ENCODE measurements around the gene REEP3.

REEP3 gene

DNA sequence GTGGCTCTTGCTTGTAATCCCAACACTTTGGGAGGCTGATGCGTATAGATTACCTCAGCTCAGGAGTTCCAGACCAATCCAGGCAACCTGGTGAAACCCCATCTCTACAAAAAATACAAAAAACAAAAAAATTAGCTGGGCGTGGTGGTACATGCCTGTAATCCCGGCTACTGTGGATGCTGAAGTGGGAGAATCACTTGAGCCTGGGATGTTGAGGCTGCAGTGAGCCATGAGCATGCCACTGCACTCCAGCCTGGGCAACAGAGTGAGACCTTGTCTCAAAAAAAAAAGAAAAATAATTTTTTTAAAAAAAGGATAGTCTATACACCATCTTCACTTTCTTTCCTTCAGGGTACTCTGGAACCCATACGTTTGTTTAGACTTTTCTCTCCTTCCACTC lies 6.2 kb downstream of the REEP3 start:
- ATAC-seq, result no peak
- TF ChIP-seq ESRRG (CRISPR knock-in tag; IDR thresholded peaks at IDR 0.05) (no peak), GLIS3 (CRISPR knock-in tag; IDR thresholded peaks at IDR 0.05) (no peak), PPARA (CRISPR knock-in tag; IDR thresholded peaks at IDR 0.05; ENCODE audit: borderline replicate concordance) (no peak), TSHZ2 (CRISPR knock-in tag; IDR thresholded peaks at IDR 0.05) (no peak), TCF4 (CRISPR knock-in tag; IDR thresholded peaks at IDR 0.05; ENCODE audit: borderline replicate concordance) (no peak), ZFP30 (CRISPR knock-in tag; IDR thresholded peaks at IDR 0.05) (no peak), ZNF70 (CRISPR knock-in tag; IDR thresholded peaks at IDR 0.05) (no peak), RARB (CRISPR knock-in tag; IDR thresholded peaks at IDR 0.05) (no peak), BACH2 (CRISPR knock-in tag; IDR thresholded peaks at IDR 0.05; ENCODE audit: borderline replicate concordance) (no peak), OSR1 (CRISPR knock-in tag; IDR thresholded peaks at IDR 0.05) (no peak), CSDC2 (CRISPR knock-in tag; IDR thresholded peaks at IDR 0.05) (no peak), PATZ1 (CRISPR knock-in tag; IDR thresholded peaks at IDR 0.05; ENCODE audit: borderline replicate concordance) (no peak)
- TF ChIP-seq, protein P1, sequence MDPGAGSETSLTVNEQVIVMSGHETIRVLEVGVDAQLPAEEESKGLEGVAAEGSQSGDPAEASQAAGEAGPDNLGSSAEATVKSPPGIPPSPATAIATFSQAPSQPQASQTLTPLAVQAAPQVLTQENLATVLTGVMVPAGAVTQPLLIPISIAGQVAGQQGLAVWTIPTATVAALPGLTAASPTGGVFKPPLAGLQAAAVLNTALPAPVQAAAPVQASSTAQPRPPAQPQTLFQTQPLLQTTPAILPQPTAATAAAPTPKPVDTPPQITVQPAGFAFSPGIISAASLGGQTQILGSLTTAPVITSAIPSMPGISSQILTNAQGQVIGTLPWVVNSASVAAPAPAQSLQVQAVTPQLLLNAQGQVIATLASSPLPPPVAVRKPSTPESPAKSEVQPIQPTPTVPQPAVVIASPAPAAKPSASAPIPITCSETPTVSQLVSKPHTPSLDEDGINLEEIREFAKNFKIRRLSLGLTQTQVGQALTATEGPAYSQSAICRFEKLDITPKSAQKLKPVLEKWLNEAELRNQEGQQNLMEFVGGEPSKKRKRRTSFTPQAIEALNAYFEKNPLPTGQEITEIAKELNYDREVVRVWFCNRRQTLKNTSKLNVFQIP (CRISPR knock-in tag; IDR thresholded peaks at IDR 0.05; ENCODE audit: borderline replicate concordance, low read depth), result no peak
- TF ChIP-seq, protein P2, sequence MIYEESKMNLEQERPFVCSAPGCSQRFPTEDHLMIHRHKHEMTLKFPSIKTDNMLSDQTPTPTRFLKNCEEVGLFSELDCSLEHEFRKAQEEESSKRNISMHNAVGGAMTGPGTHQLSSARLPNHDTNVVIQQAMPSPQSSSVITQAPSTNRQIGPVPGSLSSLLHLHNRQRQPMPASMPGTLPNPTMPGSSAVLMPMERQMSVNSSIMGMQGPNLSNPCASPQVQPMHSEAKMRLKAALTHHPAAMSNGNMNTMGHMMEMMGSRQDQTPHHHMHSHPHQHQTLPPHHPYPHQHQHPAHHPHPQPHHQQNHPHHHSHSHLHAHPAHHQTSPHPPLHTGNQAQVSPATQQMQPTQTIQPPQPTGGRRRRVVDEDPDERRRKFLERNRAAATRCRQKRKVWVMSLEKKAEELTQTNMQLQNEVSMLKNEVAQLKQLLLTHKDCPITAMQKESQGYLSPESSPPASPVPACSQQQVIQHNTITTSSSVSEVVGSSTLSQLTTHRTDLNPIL (CRISPR knock-in tag; IDR thresholded peaks at IDR 0.05; ENCODE audit: low read depth), result no peak
- TF ChIP-seq, protein P3, sequence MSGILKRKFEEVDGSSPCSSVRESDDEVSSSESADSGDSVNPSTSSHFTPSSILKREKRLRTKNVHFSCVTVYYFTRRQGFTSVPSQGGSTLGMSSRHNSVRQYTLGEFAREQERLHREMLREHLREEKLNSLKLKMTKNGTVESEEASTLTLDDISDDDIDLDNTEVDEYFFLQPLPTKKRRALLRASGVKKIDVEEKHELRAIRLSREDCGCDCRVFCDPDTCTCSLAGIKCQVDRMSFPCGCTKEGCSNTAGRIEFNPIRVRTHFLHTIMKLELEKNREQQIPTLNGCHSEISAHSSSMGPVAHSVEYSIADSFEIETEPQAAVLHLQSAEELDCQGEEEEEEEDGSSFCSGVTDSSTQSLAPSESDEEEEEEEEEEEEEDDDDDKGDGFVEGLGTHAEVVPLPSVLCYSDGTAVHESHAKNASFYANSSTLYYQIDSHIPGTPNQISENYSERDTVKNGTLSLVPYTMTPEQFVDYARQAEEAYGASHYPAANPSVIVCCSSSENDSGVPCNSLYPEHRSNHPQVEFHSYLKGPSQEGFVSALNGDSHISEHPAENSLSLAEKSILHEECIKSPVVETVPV (CRISPR knock-in tag; IDR thresholded peaks at IDR 0.05), result no peak

DNA sequence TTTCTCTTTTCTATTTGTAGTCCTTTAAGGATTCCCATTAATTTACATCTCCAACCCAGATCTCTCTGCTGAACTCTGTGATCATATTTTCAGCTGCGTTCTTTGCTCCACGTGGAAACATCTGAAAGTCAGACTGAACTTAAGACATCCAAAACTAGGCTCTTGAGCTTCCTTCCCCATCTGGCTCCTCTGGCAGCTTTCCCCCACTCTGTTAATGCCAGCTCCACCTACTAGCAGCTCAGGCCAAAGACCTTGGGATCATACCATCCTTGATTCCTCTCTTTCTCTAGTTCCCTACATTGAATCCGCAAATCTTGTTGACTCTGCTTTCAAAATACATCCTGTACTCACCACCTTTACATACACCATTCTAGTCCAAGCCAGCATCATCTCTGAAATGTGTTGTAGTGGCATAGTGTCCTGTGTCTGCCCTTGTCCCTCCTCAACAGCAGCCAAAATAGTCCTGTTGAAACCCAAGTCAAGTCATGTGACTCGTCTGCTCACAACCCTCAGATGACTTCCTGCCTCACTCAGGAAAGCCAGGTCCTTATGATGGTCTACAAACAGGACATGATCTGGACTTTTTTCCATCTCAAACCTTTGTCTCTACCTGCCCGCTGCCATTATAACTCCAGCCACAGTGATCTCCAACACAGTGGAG lies 7.0 kb downstream of the REEP3 start:
- no peak for ATAC-seq
- TF ChIP-seq RARB (CRISPR knock-in tag; IDR thresholded peaks at IDR 0.05), result no peak
- no peak for TF ChIP-seq ZFP30 (CRISPR knock-in tag; IDR thresholded peaks at IDR 0.05)

- TF ChIP-seq ZNF565 (CRISPR knock-in tag; conservative IDR thresholded peaks at IDR 0.05; ENCODE audit: low read depth) (no peak), TOX (CRISPR knock-in tag; IDR thresholded peaks at IDR 0.05; ENCODE audit: borderline replicate concordance) (no peak), BACH2 (CRISPR knock-in tag; IDR thresholded peaks at IDR 0.05; ENCODE audit: borderline replicate concordance) (no peak)
- ATAC-seq, result no peak
Observed at GRCh38 chr10:63530409-63530808, 9.2 kb downstream of the REEP3 start.

DNA sequence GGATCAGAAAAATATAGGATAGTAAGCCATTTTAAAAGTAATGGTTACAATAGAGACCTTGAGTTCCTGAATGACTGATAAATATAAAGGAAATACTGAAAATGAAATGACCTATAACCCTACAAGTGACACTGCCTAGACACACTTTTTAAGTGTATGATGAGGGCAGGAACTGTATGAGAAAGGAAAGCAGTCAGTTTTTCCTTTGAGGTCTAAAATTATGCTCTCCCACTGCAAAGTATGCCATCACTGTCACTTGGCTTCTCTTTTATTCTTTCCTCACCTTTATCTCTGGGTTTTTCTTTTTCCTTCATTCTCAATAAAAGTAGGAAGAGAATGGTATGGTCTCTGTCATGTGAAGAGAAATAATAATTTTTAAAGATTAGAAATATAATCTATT lies 13.5 kb downstream of the REEP3 start:
- no peak for ATAC-seq
- TF ChIP-seq TCF4 (CRISPR knock-in tag; IDR thresholded peaks at IDR 0.05; ENCODE audit: borderline replicate concordance) (no peak), ZNF70 (CRISPR knock-in tag; IDR thresholded peaks at IDR 0.05) (no peak), RARB (CRISPR knock-in tag; IDR thresholded peaks at IDR 0.05) (no peak), OSR1 (CRISPR knock-in tag; IDR thresholded peaks at IDR 0.05) (no peak), SNAI2 (CRISPR knock-in tag; IDR thresholded peaks at IDR 0.05) (no peak), GLIS3 (CRISPR knock-in tag; IDR thresholded peaks at IDR 0.05) (no peak), ESRRG (CRISPR knock-in tag; IDR thresholded peaks at IDR 0.05) (no peak), ZC3H10 (CRISPR knock-in tag; IDR thresholded peaks at IDR 0.05) (no peak), TSHZ2 (CRISPR knock-in tag; IDR thresholded peaks at IDR 0.05) (no peak), PPARA (CRISPR knock-in tag; IDR thresholded peaks at IDR 0.05; ENCODE audit: borderline replicate concordance) (no peak)
- TF ChIP-seq, protein P3 (CRISPR knock-in tag; IDR thresholded peaks at IDR 0.05), result no peak

Data from SK-N-SH treated with all-trans-retinoic acid at 6 μM for 48 hours (cell line).